GM18511 (cell line): ENCODE results near the gene PDS5A.
"Not testable (repeated sequence)": the region's sequence is repeated elsewhere in the genome, so short reads cannot be mapped to it uniquely, and the experiment has no call there.

Source experiments
- ATAC-seq: cut with Tn5 transposase; IDR thresholded peaks from one replicate; pipeline ENCODE4 v1.9.1; 2021; ENCODE audit warnings: mild to moderate bottlenecking, moderate library complexity; ENCODE audit not compliant: unreplicated experiment

The PDS5A gene

DNA sequence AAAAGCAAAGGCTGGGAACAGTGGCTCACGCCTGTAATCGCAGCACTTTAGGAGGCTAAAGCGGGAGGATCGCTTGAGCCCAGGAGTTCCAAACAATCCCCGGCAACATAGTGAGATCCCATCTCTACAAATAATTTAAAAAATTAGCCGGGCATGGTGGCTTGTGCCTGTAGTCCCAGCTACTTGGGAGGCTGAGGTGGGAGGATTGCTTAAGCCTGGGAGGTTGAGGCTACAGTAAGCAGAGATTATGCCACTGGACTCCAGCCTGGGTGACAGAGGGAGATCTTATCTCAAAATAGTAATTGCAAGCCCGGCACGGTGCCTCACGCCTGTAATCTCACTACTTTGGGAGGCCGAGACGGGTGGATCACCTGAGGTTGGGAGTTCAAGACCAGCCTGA lies 139.3 kb downstream of the PDS5A start:
- not testable (repeated sequence) for ATAC-seq

DNA sequence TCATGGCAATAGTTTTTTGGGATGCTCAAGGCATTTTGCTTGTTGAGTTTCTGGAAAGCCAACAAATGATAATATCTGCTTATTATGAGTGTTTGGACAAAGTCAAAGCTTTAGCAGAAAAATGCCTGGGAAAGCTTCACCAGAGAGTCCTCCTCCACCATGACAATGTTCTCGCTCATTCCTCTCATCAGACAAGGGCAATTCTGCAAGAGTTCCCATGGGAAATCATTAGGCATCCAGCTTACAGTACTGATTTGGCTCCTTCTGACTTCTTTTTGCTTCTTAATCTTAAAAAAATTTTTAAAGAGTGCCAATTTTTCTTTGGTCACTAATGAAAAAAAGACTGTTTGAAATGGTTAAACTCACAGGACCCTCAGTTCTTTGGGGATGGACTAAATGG lies 143.4 kb downstream of the PDS5A start:
- no peak for ATAC-seq

DNA sequence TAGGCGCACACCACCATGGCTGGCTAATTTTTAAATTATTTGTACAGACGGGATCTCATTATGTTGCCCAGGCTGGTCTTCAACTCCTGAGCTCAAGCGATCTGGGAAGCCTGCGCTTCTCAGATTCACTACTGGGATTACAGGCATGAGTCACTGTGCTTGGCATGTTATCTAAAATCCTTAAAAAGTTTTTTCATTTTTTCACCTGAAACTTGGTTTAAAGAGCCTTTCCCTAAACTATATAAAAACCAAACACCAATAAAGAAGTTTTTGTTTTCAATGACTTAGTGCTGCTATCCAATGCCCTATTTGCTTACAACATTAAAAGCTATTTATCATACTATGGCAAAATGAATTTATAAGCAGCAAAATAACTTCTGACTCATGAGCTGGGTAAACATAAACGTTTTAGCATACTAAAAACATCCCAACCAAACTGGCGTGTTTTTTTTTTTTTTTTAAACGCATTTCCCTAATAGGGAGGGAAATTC lies 151.9 kb downstream of the PDS5A start:
- no peak for ATAC-seq

- ATAC-seq = no peak
These were observed 152.6 kb downstream of the PDS5A start for GRCh38 chr4:39825090-39825489.

GRCh38 chr4:39823191-39823590 lies 154.5 kb downstream of the PDS5A start:
- no peak for ATAC-seq

DNA sequence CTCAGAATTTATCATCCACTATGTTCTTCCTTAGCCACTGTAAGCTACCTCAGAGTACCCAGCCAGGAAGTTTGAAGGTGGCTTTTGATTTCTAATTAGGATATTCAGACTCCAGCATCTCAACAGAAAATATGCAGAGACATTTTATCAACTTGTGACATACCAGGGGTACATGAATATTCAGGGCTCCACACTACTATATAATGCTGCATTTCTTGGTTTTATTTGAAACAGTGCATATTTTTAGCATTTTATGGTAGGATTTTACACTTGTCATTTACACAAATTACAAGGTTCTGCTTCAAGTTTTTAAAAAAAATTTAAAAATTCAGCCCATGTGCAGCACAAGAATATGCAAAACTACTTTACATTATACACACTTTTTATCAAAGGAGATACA lies 155.0 kb downstream of the PDS5A start:
- no peak for ATAC-seq

DNA sequence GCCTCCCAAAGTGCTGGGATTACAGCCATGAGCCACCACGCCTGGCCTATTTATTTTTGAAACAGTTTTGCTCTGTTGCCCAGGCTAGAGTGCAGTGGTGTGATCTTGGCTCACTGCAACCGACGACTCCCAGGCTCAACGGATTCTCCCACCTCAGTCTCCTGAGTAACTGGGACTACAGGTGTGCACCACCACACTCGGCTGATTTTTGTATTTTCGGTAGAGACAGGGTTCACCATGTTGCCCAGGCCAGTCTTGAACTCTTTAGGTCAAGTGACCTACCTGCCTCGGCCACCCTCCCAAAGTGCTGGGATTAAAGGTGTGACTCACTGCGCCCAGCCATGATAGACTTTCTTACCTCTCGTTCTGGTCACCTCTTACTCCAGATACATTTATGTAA lies 155.8 kb downstream of the PDS5A start:
- no peak for ATAC-seq

- no peak for ATAC-seq
These were observed 157.5 kb downstream of the PDS5A start for GRCh38 chr4:39820186-39820585.

DNA sequence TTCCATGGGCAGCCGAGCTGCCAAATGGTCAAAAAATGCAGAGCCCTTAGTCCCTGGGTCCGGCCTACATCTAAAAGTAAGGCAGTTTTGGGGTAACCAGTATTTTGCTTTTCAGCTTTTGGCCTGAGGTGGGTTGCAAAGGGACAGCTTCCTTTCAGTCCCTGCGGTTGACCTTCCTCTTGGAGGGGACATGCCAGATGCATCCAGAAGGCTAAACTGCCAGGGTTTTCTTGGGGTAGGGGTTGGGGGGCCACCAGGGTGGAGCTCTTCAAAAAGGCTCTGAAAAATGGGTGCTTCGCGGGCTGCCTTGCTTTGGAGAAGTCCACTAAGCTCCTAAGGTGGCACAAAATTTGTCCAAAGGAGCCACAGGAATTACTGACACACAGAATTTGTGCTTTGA lies 159.1 kb downstream of the PDS5A start:
- ATAC-seq = no peak

DNA sequence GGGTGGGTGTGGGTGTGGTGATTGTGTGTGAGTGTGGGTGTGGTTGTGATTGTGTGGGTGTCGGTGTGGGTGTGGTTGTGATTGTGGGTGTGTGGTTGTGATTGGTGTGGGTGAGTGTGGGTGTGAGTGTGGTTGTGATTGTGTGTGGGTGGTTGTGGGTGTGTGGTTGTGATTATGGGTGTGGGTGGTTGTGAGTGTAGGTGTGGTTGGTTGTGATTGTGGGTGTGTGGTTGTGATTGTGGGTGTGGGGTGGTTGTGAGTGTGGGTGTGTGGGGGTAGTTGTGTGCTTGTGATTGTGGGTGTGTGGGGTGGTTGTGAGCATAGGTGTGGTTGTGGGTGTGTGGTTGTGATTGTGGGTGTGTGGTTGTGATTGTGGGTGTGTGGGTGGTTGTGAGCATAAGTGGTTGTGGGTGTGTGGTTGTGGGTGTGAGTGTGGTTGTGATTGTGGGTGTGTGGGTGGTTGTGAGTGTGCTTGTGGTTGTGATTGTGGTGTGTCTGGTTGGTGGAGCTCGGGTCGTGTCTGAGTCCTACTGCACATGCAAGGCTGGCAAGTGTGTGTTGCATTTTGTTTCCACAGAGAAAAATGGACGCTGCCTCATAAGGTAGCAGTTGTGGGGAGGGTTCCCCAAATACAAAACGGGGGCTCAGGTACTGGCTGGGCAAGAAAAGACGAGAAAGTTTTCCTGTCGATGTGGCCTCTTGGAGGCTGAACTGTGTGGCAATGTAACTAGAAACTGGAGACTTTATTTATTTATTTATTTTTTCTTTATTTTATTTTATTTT lies 163.1 kb downstream of the PDS5A start:
- ATAC-seq = no peak

GRCh38 chr4:39813761-39814160 lies 163.9 kb downstream of the PDS5A start:
- ATAC-seq = not testable (repeated sequence)

DNA sequence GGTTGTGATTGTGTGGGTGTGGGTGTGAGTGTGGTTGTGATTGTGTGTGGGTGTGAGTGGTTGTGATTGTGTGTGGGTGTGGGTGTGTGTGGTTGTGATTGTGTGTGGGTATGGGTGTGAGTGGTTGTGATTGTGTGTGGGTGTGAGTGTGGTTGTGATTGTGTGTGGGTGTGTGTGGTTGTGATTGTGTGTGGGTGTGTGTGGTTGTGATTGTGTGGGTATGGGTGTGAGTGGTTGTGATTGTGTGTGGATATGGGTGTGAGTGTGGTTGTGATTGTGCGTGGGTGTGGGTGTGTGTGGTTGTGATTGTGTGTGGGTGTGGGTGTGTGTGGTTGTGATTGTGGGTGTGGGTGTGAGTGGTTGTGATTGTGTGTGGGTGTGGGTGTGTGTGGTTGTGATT lies 164.7 kb downstream of the PDS5A start:
- ATAC-seq = not testable (repeated sequence)

- ATAC-seq = no peak
These were observed 165.2 kb downstream of the PDS5A start for GRCh38 chr4:39812500-39812899.

- ATAC-seq = no peak
These were observed 169.4 kb downstream of the PDS5A start for GRCh38 chr4:39808231-39808749.

GRCh38 chr4:39802005-39802404 lies 175.7 kb downstream of the PDS5A start:
- no peak for ATAC-seq

- not testable (repeated sequence) for ATAC-seq
These were observed 184.7 kb downstream of the PDS5A start for GRCh38 chr4:39792976-39793375.

DNA sequence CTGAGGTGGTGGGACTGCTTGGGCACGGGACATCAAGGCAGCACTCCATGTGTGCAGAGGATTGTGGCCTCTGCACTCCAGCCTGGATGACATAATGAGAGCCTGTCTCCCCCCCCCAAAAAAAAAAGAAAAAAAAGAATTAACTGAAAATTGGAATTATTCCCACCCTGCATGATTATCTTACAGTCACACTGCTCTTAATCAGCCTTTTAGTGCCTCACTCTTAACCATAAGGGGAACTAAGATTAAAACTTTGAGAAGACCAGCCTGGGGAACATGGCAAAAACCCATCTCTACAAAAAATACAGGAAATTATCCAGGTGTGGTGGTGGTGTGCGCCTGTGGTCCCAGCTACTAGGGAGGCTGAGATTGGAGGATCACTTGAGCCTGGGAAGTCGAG lies 185.2 kb downstream of the PDS5A start:
- no peak for ATAC-seq

DNA sequence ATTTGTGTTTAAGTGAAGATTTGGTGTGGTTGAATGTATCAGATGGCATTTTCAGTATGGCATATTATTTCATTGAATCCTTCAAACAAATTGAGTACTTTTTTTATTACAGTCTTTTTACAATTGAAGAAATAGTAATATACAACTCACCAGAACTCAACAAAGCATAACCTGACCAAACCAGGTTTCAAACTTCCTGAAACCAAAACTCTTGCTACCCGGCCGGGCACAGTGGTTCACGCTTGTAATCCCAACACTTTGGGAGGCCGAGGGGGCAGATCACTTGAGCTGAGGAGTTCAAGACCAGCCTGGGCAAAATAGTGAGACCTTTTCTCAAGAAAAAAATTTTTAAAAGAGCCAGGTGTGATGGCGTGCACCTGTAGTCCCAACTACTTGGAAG lies 185.6 kb downstream of the PDS5A start:
- no peak for ATAC-seq

GRCh38 chr4:39786838-39787237 lies 190.9 kb downstream of the PDS5A start:
- ATAC-seq = no peak

- no peak for ATAC-seq
These were observed 192.6 kb downstream of the PDS5A start for GRCh38 chr4:39785083-39785482.

DNA sequence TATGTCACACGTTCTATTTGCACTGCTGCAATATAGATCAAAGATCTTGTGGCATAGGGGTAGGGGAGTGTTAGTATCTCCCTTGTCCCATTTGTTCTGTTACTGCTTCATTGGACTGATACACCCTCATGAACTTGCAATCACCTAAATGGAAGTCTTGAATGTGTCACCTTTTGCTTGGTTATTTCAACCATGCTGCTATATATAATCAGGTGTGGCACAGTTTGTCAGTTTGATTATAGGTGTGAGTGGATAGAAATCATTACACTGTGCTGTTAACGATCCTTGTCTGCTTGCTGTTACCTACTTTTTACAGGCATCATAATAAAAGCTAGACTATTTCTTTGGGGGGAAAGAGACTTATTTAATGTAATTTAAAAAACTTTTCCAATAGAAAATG lies 195.7 kb downstream of the PDS5A start:
- ATAC-seq = not testable (repeated sequence)
